Measurements from ENCODE around the gene RBL2. TPM values are rescaled to one million over a fixed set of nuclear protein-coding genes. Genes with fewer than 3 reads are reported as not detected.

The RBL2 gene
- total and polyA plus RNA-seq, 11 donors, result 16.7 to 50.1 (median 36.6) TPM

- Histone ChIP-seq H3K9me3 (peaks cover 0 to 8% (median 0%) of the 10 kb centered on the region in 12 donors), H3K4me1 (peaks cover 0 to 6% (median 0%) of the 10 kb centered on the region in 12 donors), H3K27me3 (no peaks in the 10 kb centered on the region), H3K4me3 (no peak overlapping the region), H3K36me3 (no peaks in the 10 kb centered on the region), H3K27ac (no peak overlapping the region)
- no peak for ATAC-seq
- intact Hi-C loops (cut with DNase I), result no loop called here
- WGBS, 4 donors, result 74 to 83% (median 75%) methylated on average over 4 of the region's 4 CpGs
- no peak for DNase-seq
- TF ChIP-seq CTCF (IDR thresholded peaks at IDR 0.05), result no peak
- TF ChIP-seq POLR2A (IDR thresholded peaks at IDR 0.05), result no peak
Measured at GRCh38 chr16:53429221-53429943, 4.9 kb upstream of the RBL2 start.

GRCh38 chr16:53430363-53430762 is 3.9 kb upstream of the RBL2 start:
- Histone ChIP-seq H3K4me3 (no peak overlapping the region), H3K36me3 (no peaks in the 10 kb centered on the region), H3K27me3 (no peaks in the 10 kb centered on the region), H3K4me1 (peaks cover 0 to 6% (median 0%) of the 10 kb centered on the region in 12 donors), H3K27ac (no peak overlapping the region), H3K9me3 (peaks cover 0 to 5% (median 0%) of the 10 kb centered on the region in 12 donors)
- intact Hi-C loops (cut with DNase I), result loop anchor here in 6 of 10 donors (10.0 kb wide), 5 partner anchors 74 to 1494 kb away; partner anchors contain the start of genes AKTIP (in 2 of the 6), FTO (in 1 of the 6) and RPGRIP1L (in 1 of the 6)
- ATAC-seq, result no peak
- 89 to 94% (median 91%) methylated on average over 1 of the region's 1 CpG for WGBS, 4 donors
- TF ChIP-seq POLR2A (IDR thresholded peaks at IDR 0.05) (no peak), CTCF (IDR thresholded peaks at IDR 0.05) (no peak)
- DNase-seq, result no peak

- Histone ChIP-seq H3K9me3 (peaks cover 0 to 5% (median 0%) of the 10 kb centered on the region in 12 donors), H3K27me3 (no peaks in the 10 kb centered on the region), H3K27ac (peak overlapping the region in 9 of 12 donors; percentile 85 to 97 (median 95)), H3K4me3 (peak overlapping the region in 7 of 12 donors; percentile 76 to 100 (median 94)), H3K4me1 (peaks cover 0 to 26% (median 14%) of the 10 kb centered on the region in 12 donors), H3K36me3 (no peaks in the 10 kb centered on the region)
- ATAC-seq (no peak), DNase-seq (no peak)
- TF ChIP-seq CTCF (IDR thresholded peaks at IDR 0.05), result no peak
- WGBS, 4 donors, result 81 to 86% (median 84%) methylated on average over 7 of the region's 7 CpGs
- intact Hi-C loops (cut with DNase I), result loop anchor here in 6 of 10 donors (10.0 kb wide), 5 partner anchors 71 to 1491 kb away; partner anchors contain the start of genes AKTIP (in 2 of the 6), FTO (in 1 of the 6) and RPGRIP1L (in 1 of the 6)
Measured at GRCh38 chr16:53433509-53433908, 762 bp upstream of the RBL2 start.

GRCh38 chr16:53433930-53434376 is 318 bp upstream of the RBL2 start:
- 24 to 29% (median 27%) methylated on average over 13 of the region's 13 CpGs for WGBS, 4 donors
- TF ChIP-seq CTCF (IDR thresholded peaks at IDR 0.05) (no peak), POLR2A (IDR thresholded peaks at IDR 0.05) (no peak)
- Histone ChIP-seq H3K36me3 (peaks cover 0 to 2% (median 0%) of the 10 kb centered on the region in 9 donors), H3K4me1 (peaks cover 0 to 26% (median 14%) of the 10 kb centered on the region in 12 donors), H3K27ac (peak overlapping the region; percentile 84 to 98 (median 95)), H3K27me3 (no peaks in the 10 kb centered on the region), H3K4me3 (peak overlapping the region; percentile 76 to 100 (median 94)), H3K9me3 (peaks cover 0 to 5% (median 0%) of the 10 kb centered on the region in 12 donors)
- ATAC-seq (peak in 3 of 4 donors; percentile 1 to 3 (median 1)), DNase-seq (no peak)
- intact Hi-C loops (cut with DNase I), result loop anchor here in 6 of 10 donors (10.0 kb wide), 5 partner anchors 71 to 1491 kb away; partner anchors contain the start of genes AKTIP (in 2 of the 6), FTO (in 1 of the 6) and RPGRIP1L (in 1 of the 6)
